MV-4-11 (cell line): ENCODE data around the gene GALR3.

ENCODE experiments used
- DNase-seq: peaks from one replicate; lab custom pipeline; 2025; lab: John Stamatoyannopoulos, UW

Gene GALR3

DNA sequence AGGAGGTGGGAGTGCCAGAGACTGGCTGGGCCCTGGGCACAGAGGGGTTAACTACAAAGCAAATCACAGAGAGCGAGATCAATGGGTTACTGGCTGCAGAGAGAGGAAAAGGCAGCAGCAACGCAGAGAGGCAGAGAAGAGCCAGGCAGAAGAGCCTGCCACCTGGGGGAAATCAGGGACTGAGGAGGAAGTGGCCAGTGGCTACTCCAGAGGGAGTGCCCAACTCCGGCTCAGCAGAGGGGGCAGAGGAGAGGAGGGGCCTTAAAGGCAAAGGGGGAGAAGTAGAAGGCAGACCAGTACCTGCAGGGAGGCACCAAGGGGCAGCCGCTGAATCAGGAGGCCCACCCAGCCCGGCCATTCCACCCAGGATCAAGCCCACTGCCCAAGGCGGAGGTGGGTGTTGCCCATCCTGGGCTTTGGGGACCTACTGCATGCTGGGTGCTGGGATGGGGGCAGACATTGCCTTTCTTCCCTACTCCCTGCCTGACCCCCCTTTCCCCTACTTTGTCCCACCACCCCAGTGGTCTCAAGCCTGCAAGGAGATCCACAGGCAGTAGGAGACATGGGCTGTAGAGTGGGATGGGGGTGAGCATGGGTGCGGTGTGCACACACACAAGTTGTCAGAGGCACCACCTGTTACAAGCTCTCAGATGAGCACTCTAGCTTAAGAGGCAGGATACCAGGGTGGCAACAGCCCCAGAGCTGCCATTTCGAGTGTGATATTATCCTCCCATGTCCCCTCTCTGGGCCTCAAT is 926 bp upstream of the GALR3 start:
- no peak for DNase-seq

DNA sequence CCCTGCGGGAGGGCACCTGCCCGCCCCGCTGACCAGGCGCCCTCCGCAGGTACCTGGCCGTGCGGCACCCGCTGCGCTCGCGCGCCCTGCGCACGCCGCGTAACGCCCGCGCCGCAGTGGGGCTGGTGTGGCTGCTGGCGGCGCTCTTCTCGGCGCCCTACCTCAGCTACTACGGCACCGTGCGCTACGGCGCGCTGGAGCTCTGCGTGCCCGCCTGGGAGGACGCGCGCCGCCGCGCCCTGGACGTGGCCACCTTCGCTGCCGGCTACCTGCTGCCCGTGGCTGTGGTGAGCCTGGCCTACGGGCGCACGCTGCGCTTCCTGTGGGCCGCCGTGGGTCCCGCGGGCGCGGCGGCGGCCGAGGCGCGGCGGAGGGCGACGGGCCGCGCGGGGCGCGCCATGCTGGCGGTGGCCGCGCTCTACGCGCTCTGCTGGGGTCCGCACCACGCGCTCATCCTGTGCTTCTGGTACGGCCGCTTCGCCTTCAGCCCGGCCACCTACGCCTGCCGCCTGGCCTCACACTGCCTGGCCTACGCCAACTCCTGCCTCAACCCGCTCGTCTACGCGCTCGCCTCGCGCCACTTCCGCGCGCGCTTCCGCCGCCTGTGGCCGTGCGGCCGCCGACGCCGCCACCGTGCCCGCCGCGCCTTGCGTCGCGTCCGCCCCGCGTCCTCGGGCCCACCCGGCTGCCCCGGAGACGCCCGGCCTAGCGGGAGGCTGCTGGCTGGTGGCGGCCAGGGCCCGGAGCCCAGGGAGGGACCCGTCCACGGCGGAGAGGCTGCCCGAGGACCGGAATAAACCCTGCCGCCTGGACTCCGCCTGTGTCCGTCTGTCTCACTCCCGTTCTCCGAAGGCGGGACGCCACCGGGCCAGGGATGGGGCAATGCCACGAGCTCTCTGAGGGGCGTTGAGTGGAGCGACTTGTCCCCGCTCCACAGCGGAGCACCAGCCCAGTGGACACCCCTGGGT is 1.8 kb downstream of the GALR3 start:
- peak; percentile 33 for DNase-seq

GRCh38 chr22:37827056-37827455 is 3.9 kb downstream of the GALR3 start:
- DNase-seq: no peak

- no peak for DNase-seq
Measured at GRCh38 chr22:37830093-37830842, 7.1 kb downstream of the GALR3 start.

- DNase-seq: no peak
Measured at GRCh38 chr22:37831472-37831871, 8.3 kb downstream of the GALR3 start.

- no peak for DNase-seq
Measured at GRCh38 chr22:37832022-37832857, 9.1 kb downstream of the GALR3 start.

DNA sequence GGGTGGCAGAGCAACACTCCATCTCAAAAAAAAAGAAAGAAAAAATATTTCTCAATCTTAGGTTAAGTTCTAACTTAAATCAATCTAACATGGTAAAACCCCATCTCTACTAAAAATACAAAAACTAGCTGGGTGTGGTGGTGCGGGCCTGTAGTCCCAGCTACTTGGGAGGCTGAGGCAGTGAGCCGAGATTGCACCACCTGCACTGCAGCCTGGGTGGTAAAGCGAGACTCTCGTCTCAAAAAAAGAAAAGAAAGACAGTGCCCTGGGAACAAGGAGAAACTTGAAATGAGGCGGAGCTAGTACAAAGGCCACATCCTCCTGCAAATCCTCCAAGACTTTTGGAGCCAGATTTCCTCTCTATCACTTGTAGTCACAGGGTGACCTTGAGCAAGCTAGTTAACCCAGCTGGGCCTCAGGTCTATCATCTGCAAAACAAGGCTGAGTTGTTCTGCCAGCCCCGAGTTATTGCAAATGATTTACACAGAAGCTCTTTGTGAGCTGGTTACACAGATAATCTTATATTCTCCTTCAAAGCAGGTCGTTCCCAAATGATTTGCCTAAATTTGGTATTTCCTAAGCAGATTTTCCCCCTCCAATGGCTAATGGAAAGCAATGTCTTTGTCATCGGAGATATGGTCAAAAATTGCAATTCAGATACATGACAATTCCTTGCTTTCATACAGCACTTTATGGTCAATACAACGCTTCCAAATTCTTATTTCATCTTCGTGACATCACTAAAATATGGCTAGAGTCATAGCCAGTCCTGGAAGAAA is 19.0 kb downstream of the GALR3 start:
- no peak for DNase-seq

DNA sequence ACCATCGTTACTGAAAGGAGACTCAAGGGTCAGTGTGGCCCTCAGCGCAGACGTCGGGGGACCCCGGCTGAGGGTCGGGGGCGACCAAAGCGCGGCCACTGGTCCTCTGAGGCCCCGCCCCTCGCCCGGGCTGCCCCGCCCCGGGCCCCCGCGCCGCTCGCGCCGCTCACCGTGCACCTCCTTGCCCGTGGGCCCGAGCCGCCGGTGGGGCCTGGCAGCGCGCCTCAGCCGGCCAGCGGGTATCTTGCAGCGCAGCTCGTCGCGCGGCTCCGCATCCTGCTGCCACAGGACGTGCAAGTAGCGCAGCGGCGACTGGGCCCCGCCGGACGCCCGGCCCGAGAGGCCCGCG is 20.5 kb downstream of the GALR3 start:
- DNase-seq: peak; percentile 46

DNA sequence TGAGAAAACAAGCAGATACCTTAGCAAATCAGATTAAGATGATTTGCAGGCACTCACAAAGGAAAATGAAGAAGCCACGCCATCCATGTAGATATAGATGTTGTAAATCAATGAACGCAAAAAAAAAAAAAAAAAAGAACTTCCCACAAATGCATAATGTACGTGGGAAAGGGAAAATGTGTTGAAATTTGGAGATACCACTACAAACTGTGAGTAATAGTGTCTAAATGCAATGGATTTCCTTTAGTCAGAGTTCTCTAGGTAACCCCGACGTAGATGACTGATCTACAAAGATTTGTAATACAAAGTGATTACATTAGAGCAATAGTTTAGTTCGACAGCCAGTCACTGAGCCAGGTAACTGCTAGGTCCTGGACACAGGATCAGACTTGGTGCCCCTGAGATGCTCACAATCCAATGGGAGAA is 21.7 kb downstream of the GALR3 start:
- no peak for DNase-seq

GRCh38 chr22:37846433-37846832 is 23.3 kb downstream of the GALR3 start:
- no peak for DNase-seq

DNA sequence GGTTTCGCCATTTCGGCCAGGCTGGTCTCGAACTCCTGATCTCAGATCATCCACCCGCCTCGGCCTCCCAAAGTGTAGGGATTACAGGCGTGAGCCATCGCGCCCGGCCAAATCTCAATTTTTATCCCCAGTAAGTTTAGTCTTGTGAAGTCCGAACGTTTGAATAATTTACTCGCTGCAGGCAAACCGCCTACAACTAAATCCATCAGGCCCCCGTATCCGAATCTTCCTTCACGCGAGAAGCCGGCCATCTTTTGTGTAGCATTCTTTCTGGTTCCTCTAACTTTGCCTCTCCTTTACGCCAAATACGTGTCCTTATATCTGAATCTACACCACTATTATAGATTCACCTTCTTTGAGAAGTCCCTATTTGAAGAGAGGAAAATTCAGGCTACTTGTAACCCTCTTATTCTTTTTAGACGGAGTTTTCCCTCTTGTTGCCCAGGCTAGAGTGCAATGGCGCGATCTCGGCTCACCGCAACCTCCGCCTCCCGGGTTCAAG is 25.5 kb downstream of the GALR3 start:
- no peak for DNase-seq

DNA sequence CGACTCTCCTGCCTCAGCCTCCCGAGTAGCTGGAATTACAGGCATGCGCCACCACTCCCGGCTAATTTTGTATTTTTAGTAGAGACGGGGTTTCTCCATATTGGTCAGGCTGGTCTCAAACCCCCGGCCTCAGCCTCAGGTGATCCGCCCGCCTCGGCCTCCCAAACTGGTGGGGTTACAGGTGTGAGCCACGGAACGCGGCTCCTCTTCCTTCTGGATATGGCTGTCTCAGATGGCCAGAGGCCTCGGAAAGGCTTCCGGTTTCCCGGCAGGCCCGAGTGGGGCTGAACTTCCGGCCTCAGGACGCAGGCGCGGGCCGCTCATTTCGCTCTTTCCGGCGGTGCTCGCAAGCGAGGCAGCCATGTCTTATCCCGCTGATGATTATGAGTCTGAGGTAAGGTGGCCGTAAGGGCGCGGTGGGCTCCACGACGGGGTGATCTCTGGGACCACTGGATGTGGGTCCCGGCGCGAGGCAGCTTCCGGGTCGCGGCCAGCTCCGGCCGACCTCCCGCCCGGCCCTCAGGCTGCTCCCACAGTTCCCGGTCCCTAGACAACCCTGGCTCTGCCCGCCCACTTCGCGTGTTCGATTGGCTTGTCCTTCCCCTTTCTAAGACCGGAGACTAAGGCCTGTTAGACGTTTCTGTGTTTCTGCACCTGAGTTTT is 26.0 kb downstream of the GALR3 start, which contains the start of gene EIF3L:
TSS of gene EIF3L (plus strand) at position 331 of the 663 bp plus-strand sequence. CDS start at position 362, 31 bp downstream.
- DNase-seq: peak; percentile 84

GRCh38 chr22:37850801-37851200 is 27.6 kb downstream of the GALR3 start:
- no peak for DNase-seq

GRCh38 chr22:37852418-37852817 is 29.2 kb downstream of the GALR3 start:
- DNase-seq: no peak

DNA sequence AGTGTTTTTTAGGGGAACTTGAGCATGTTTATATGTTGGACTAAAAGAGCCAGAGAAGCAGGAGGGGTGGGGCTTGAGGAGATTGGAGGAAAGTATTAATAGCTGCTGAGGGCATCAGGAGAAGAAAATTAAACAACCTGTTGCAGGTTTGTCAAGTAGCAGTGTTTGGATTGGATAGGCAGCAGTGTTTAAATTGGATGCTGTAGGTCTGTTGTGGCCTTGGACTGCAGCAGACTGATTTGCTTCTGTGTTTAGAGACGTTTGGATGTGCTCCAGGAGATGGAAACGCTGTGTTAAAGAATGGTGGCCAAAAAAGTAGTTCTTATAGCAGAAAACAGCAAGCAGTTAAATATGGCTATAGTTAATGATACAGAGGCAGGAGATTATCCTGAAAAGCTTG is 31.8 kb downstream of the GALR3 start:
- DNase-seq: no peak

DNA sequence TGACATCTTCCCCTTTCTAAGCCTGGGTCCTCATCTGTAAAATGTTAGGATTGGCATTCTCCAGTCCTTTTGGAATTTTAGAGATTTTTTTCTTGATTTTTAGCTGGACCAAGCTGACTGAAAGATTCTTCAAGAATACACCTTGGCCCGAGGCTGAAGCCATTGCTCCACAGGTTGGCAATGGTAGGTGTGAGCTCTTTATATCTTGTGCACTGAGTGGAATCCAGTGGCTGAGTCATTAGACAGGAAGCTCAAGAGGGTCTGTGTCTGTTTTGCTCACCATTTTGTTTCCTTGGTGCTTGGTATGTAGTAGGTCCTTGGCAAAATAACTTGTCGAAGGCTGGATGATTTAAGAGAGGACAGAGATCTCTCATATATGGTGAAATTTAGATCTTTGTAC is 32.3 kb downstream of the GALR3 start:
- no peak for DNase-seq

GRCh38 chr22:37860796-37861421 is 37.7 kb downstream of the GALR3 start:
- DNase-seq: no peak

- DNase-seq: peak; percentile 6
Measured at GRCh38 chr22:37862570-37863325, 39.6 kb downstream of the GALR3 start.

DNA sequence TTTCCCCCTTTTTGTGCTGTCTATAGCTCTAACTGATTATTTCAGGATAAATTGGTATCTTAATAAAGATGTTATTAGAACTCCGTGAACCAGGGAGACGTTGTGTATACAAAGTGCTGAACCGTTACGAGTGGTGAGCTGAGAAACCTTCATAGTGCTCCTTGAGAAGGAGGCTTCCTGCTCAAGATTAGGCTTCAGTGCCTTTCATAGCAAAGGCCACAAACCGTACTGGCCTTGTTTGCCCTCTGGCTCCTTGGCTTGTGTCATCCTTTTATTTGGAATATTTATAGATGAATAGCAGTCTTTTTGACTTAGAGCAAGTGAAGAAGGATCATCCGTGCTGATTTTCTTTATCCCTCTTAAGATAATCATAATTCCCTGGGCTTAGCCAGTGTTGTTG is 42.3 kb downstream of the GALR3 start:
- no peak for DNase-seq
